Stimulated activated CD8-positive, alpha-beta memory T cell treated with anti-CD3 and anti-CD28 coated beads, Interleukin-7, amount 100 ng/mL, for 4 hours (primary cell): ENCODE results near the gene KCNIP4.

ENCODE experiments used
- DNase-seq, 2 donors: peaks; one replicate each; pipeline ENCODE4 v3.0.0-alpha.2; 2020; ENCODE audit warnings: low read depth in 2 of 2

KCNIP4 gene

GRCh38 chr4:21763855-21764254, 184.7 kb downstream of the KCNIP4 start:
- no peak for DNase-seq

DNA sequence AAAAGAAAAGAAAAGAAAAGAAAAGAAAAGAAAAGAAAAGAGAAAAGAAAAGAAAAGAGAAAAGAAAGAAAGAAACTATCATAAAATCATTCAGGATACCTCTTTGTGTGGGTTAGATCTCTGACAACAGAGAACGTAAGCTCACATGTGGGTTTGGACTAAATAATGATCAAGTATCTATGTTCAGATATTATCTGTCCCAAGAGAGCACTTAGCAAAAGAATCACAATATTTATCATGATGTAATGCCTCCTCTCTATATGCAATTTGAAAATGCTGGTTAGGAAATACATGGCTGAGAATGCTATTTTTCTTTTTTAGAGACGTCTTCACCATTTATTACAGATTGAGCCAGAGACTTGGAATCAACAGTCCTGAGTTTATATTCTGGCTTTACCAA, 191.3 kb downstream of the KCNIP4 start:
- DNase-seq, result no peak

DNA sequence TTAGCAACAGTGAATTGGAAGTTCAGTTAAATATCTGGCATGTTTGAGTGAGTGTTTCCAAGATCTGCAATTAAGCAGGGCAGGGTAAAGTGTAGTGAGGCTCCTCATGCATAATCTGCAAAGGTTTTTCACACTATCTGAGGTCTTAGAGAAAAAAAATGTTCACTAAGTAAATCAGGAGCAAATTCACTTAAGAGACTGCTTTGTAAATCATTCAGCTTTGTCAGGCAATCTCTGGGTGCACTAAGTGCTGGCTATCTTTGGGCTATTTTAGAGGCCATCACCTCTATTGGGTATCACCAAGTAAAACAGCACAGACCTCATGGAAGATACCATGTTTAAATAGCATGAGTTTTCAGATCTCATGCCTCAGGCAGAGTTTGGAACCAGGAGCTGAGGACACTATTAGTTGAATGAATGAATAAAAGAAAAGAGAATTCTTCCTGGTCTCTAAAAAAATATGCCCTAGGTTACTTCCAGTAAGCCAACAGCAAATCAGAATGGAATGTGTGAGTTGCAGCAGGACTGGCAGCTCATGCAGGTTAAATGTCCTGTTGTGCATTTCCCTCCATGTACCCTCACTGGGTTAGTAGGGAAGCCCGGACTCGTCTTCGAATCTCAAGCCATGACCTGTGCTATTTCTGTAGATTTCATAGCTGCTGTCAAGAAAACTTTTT, 195.3 kb downstream of the KCNIP4 start:
- DNase-seq, result no peak

DNA sequence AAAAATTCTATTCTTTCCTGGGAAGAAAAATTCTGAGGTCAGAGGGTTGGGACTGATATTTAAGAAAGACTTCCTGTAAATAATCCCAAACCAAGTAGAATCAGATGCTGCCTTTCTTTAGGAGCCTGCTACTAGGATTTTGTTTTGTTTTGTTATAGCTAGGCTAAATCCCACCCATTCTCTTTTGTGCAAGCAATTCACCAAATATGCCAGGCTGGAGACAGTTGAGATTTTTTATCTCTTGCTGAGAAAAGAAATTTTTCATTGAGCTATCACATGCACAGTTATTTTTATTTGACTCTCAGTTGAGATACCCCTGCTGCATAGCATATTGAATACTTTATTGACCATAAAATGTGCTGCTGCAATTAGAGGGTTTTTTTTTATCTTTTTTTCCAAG, 196.0 kb downstream of the KCNIP4 start:
- DNase-seq, result no peak

- DNase-seq, result no peak
These were observed 198.6 kb downstream of the KCNIP4 start for GRCh38 chr4:21749924-21750323.

DNA sequence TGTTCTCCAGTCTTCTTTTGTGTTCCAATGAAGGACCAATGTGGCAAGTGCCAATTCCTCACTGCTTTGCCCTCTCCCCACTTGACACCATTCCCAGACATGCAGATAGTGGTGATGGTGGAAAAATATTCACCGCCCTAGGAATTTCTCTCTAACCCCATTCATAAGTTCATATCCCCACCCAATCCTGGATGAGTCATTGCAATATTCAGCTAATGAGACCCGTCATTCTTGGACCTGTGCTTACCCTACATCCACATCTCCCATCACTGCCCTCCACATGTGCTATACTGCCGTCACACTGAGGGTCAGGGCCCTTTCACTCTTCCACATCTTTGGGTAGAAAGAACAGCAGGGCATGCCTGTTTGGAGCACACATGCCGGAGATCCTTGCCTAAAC, 199.2 kb downstream of the KCNIP4 start:
- no peak for DNase-seq

DNA sequence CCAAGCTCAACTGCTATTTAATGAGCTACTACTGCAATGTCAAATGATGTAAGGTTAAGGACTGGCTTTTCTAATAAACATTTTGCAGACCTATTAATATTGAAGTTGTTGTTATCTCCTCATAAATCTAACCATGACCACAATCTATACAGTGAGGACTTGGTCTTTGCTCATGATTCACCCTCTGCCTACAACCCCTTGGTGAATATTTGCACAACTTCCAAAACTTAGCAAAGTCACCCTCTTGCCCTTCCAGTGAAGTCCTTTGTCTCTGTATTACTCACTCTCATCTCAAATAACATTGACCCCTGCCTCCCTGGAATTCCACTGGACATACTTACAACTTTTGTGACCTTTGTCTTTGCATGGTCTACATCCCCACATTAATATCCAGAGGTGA, 204.5 kb downstream of the KCNIP4 start:
- no peak for DNase-seq

GRCh38 chr4:21742326-21742725, 206.2 kb downstream of the KCNIP4 start:
- DNase-seq, result no peak

DNA sequence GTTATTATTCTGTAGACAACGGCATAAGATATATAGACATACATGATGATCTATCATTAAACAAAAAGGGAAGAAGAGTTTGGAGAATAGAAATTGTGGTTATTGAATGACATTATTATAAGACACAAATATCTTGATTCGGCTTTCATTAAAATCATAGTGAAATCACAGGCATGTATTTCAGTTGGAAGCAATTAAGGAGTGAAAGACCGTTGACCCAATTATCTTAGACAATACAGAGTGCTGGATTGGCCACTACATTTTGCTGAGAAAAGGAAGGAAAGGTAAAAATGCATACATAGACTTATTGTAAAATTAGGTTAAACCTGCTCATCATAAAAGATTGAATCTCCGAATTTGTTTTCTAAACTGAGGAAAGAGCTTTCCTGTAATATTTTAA, 209.8 kb downstream of the KCNIP4 start:
- no peak for DNase-seq

- no peak for DNase-seq
These were observed 212.7 kb downstream of the KCNIP4 start for GRCh38 chr4:21735866-21736265.

GRCh38 chr4:21733894-21734630, 214.5 kb downstream of the KCNIP4 start:
- DNase-seq, result no peak

GRCh38 chr4:21728304-21728703, 220.3 kb downstream of the KCNIP4 start:
- no peak for DNase-seq

GRCh38 chr4:21726255-21726815, 222.2 kb downstream of the KCNIP4 start:
- DNase-seq, result no peak

DNA sequence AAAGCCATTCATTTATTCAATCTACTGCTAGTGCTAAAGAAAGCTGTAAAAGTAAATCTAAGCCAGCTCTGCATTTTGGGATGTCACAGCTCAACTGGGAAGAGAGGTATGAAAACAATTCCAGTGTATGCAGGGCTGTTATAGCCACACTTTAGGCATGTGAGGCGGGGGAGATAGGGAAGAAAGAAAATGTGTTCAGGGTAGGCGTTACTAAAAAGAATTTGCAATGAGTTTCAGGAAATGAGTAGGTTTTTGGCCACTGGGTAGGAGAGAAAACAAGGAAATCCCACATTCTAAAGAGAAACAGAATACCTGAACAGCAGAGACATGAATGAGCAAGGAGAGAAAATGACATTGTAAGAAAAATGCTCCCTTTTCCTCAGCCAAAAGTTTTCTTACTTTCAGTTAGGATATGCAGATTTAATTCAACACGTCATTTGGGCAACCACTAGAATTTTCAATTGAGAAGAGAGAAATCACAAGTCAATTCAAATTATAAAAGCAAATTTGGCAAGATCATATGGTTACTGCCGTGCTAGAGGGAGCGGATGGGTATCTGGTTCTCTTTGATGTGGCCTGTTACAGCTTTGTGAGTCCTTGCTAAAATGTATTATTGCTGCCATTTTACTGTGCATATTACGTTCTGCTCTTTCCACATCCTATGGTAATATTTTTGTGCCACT, 226.3 kb downstream of the KCNIP4 start:
- no peak for DNase-seq

- no peak for DNase-seq
These were observed 232.0 kb downstream of the KCNIP4 start for GRCh38 chr4:21716531-21716930.

DNA sequence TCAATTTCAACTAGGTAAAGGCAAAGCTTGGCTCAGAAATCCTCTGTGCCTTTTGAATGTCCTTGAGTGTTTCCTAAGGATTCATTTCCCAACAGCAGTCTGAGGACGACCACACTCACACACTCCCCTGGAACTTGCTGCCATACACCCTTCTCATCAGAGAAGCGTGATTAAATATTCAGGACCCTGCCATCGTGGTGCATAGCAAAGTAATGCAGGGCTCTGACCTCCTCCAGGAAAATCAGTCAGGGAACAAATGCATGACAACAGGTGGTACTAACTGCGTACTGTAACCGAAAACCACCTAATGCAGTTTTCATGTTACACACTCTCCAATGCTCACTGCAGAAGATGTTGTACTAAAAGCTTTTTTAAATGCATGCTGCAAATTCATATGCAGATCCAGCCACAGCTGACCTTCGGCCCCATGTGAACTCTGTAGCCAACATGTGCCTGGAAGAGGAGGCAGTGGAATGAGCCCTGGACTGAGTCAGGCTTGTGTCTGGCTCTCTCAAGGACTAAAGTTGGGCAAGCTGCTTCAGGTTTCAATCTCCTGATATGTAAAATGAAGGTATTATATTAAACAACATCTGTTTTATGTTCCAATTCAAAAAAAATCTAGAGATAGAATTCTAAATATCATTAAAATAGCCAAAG, 238.3 kb downstream of the KCNIP4 start:
- DNase-seq, result no peak

DNA sequence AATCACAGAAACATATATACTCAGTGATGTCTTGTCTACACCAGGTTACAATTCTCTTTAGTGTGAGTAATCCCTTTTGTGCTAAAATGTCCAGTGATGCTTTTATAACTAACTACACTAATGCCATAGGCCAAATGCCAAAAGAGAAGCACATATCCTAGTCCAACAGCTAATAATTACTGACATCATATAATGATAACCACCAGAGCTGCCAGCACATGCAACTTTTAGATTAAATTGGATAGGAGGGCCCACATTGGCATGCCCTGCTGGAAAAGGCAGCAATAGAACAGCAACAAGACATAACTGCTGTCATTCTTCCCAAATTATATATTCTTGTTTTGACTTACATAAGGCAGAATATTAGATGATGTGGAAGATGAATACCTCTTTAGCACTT, 238.8 kb downstream of the KCNIP4 start:
- no peak for DNase-seq

DNA sequence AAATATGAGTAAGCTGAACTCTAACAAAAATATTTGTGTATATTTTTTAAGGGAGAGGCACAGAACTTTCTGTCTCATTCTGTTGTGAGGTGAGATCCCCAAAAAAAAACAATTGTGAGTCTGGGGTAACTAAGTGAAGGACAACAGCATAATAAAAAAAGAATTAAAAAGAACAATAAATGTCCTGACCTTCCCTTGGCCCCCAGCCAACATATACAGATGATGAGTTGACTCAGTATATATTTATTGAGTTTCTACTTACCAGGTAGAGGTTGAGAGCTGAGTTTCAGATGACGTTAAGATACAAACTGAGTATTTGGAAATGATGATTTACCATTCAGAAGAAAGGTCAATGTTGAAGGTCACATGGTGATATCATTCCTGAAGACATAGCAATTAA, 239.5 kb downstream of the KCNIP4 start:
- DNase-seq, result no peak

DNA sequence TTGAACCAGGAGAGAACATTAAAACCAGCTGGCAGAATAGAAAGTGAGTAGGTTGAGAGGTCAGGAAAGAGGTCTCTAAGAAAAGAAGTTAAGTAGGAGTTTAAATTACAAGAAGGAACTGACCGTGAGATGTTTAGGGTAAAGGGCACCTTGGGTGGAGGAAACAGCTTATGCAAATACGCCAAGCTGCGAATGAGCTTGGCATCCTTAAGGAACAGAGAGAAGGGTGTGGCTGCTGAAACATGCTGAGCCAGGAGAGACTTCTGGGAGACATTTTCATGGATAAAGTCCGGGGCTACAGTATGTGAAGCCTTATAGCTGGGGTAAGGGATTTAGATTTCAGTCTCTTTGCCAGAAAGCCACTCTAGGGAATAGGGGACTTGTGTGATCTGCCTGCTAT, 249.1 kb downstream of the KCNIP4 start:
- no peak for DNase-seq

GRCh38 chr4:21697583-21697982, 251.0 kb downstream of the KCNIP4 start:
- no peak for DNase-seq

- no peak for DNase-seq
These were observed 253.4 kb downstream of the KCNIP4 start for GRCh38 chr4:21695141-21695540.

DNA sequence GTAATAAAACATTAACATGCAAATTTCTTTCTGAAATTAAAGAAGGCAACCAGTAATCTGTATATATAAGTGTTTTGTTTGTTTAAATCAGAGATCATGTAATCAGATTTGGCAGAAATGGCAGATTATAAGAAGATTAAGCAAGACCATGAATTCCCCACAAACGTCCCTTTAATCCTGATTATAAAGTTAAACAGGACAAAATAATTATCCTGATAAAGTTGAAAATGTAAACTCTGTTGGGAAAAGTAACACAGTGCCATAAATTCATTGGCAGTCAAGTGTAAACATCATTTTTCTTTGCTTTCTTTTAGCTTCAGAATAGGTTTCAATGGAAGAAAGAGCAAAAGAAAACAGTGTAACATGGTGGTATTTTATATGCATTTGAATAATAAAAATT, 256.3 kb downstream of the KCNIP4 start:
- no peak for DNase-seq
